Measurements from ENCODE around the gene RPUSD3. TPM values are rescaled to one million over a fixed set of nuclear protein-coding genes. Genes with fewer than 3 reads are reported as not detected.
"Not testable (repeated sequence)": the region's sequence is repeated elsewhere in the genome, so short reads cannot be mapped to it uniquely, and the experiment has no call there.

The RPUSD3 gene
- total RNA-seq, 2 donors from 2014 or later: 56.9 to 67.1 TPM

GRCh38 chr3:9878700-9879099 is 34.9 kb upstream of the RPUSD3 start:
- Mint-ChIP-seq H3K9me3 (no peaks in the 10 kb centered on the region), H3K4me1 (no peaks in the 10 kb centered on the region), H3K4me3 (no peak overlapping the region), H3K27ac (no peak overlapping the region), H3K27me3 (ENCODE audit: insufficient read depth) (peaks cover 8% of the 10 kb centered on the region), H3K36me3 (ENCODE audit: low read depth) (no peaks in the 10 kb centered on the region)
- Histone ChIP-seq H3K4me3 (ENCODE audit: low read length) (no peak overlapping the region), H3K36me3 (ENCODE audit: control insufficient read depth, insufficient read depth, low read length) (no peaks in the 10 kb centered on the region), H3K9me3 (ENCODE audit: control insufficient read depth, low read length) (no peaks in the 10 kb centered on the region), H3K9ac (ENCODE audit: extremely low read depth, low read length, poor library complexity, severe bottlenecking) (no peak overlapping the region), H3K27me3 (ENCODE audit: control insufficient read depth, insufficient read depth, low read length, poor library complexity, severe bottlenecking) (no peaks in the 10 kb centered on the region), H3K27ac (ENCODE audit: low read depth, low read length) (no peak overlapping the region), H3K4me1 (ENCODE audit: control insufficient read depth, insufficient read depth, low read length) (no peaks in the 10 kb centered on the region)
- 90 to 100% methylated on average over 3 to 5 of the region's 5 CpGs for WGBS, 2 experiments (ENCODE audit: insufficient coverage in 1 of 2, insufficient read length in 1 of 2)
- DNase-seq: no peak
- TF ChIP-seq CTCF (conservative IDR thresholded peaks at IDR 0.05): no peak

GRCh38 chr3:9876991-9877390 is 33.2 kb upstream of the RPUSD3 start:
- no peak overlapping the region for H3K4me3 ChIP-seq (ENCODE audit: low read length)
- 86 to 91% methylated on average over 3 to 12 of the region's 12 CpGs for WGBS, 2 experiments (ENCODE audit: insufficient coverage in 1 of 2, insufficient read length in 1 of 2)
- H3K27me3 ChIP-seq (ENCODE audit: control insufficient read depth, insufficient read depth, low read length, poor library complexity, severe bottlenecking): no peaks in the 10 kb centered on the region
- H3K36me3 ChIP-seq (ENCODE audit: control insufficient read depth, insufficient read depth, low read length): no peaks in the 10 kb centered on the region
- H3K27ac ChIP-seq (ENCODE audit: low read depth, low read length): no peak overlapping the region
- Mint-ChIP-seq H3K27me3 (ENCODE audit: insufficient read depth) (peaks cover 8% of the 10 kb centered on the region), H3K36me3 (ENCODE audit: low read depth) (no peaks in the 10 kb centered on the region), H3K4me3 (no peak overlapping the region), H3K27ac (no peak overlapping the region), H3K4me1 (no peaks in the 10 kb centered on the region), H3K9me3 (no peaks in the 10 kb centered on the region)
- TF ChIP-seq CTCF (conservative IDR thresholded peaks at IDR 0.05): no peak
- no peak overlapping the region for H3K9ac ChIP-seq (ENCODE audit: extremely low read depth, low read length, poor library complexity, severe bottlenecking)
- no peaks in the 10 kb centered on the region for H3K9me3 ChIP-seq (ENCODE audit: control insufficient read depth, low read length)
- H3K4me1 ChIP-seq (ENCODE audit: control insufficient read depth, insufficient read depth, low read length): no peaks in the 10 kb centered on the region
- DNase-seq: no peak

GRCh38 chr3:9876255-9876654 is 32.4 kb upstream of the RPUSD3 start:
- H3K4me1 ChIP-seq (ENCODE audit: control insufficient read depth, insufficient read depth, low read length); H3K36me3 Mint-ChIP-seq (ENCODE audit: low read depth); H3K4me3 ChIP-seq (ENCODE audit: low read length); H3K4me3 Mint-ChIP-seq; H3K36me3 ChIP-seq (ENCODE audit: control insufficient read depth, insufficient read depth, low read length); H3K9me3 Mint-ChIP-seq; H3K9ac ChIP-seq (ENCODE audit: extremely low read depth, low read length, poor library complexity, severe bottlenecking); H3K9me3 ChIP-seq (ENCODE audit: control insufficient read depth, low read length); H3K27ac ChIP-seq (ENCODE audit: low read depth, low read length); H3K27ac Mint-ChIP-seq; H3K27me3 ChIP-seq (ENCODE audit: control insufficient read depth, insufficient read depth, low read length, poor library complexity, severe bottlenecking); H3K27me3 Mint-ChIP-seq (ENCODE audit: insufficient read depth); H3K4me1 Mint-ChIP-seq; DNase-seq: not testable (repeated sequence)
- 85 to 91% methylated on average over 3 to 4 of the region's 4 CpGs for WGBS, 2 experiments (ENCODE audit: insufficient coverage in 1 of 2, insufficient read length in 1 of 2)

GRCh38 chr3:9875448-9875847 is 31.6 kb upstream of the RPUSD3 start:
- no peaks in the 10 kb centered on the region for H3K4me1 Mint-ChIP-seq
- no peak for TF ChIP-seq CTCF (conservative IDR thresholded peaks at IDR 0.05)
- Histone ChIP-seq H3K27ac (ENCODE audit: low read depth, low read length) (no peak overlapping the region), H3K36me3 (ENCODE audit: control insufficient read depth, insufficient read depth, low read length) (no peaks in the 10 kb centered on the region), H3K4me1 (ENCODE audit: control insufficient read depth, insufficient read depth, low read length) (no peaks in the 10 kb centered on the region), H3K4me3 (ENCODE audit: low read length) (no peak overlapping the region), H3K9me3 (ENCODE audit: control insufficient read depth, low read length) (no peaks in the 10 kb centered on the region), H3K27me3 (ENCODE audit: control insufficient read depth, insufficient read depth, low read length, poor library complexity, severe bottlenecking) (no peaks in the 10 kb centered on the region), H3K9ac (ENCODE audit: extremely low read depth, low read length, poor library complexity, severe bottlenecking) (no peak overlapping the region)
- no peak overlapping the region for H3K4me3 Mint-ChIP-seq
- no peak for DNase-seq
- no peaks in the 10 kb centered on the region for H3K9me3 Mint-ChIP-seq
- no peaks in the 10 kb centered on the region for H3K36me3 Mint-ChIP-seq (ENCODE audit: low read depth)
- H3K27ac Mint-ChIP-seq: no peak overlapping the region
- H3K27me3 Mint-ChIP-seq (ENCODE audit: insufficient read depth): peaks cover 8% of the 10 kb centered on the region

GRCh38 chr3:9872067-9872466 is 28.3 kb upstream of the RPUSD3 start:
- not testable (repeated sequence) for H3K27me3 ChIP-seq (ENCODE audit: control insufficient read depth, insufficient read depth, low read length, poor library complexity, severe bottlenecking); H3K4me3 Mint-ChIP-seq; H3K27me3 Mint-ChIP-seq (ENCODE audit: insufficient read depth); H3K36me3 Mint-ChIP-seq (ENCODE audit: low read depth); H3K27ac ChIP-seq (ENCODE audit: low read depth, low read length); H3K36me3 ChIP-seq (ENCODE audit: control insufficient read depth, insufficient read depth, low read length); H3K4me1 Mint-ChIP-seq; DNase-seq; H3K9me3 Mint-ChIP-seq; H3K4me3 ChIP-seq (ENCODE audit: low read length); H3K4me1 ChIP-seq (ENCODE audit: control insufficient read depth, insufficient read depth, low read length); H3K9me3 ChIP-seq (ENCODE audit: control insufficient read depth, low read length); H3K9ac ChIP-seq (ENCODE audit: extremely low read depth, low read length, poor library complexity, severe bottlenecking); H3K27ac Mint-ChIP-seq
- 90 to 94% methylated on average over 4 to 5 of the region's 5 CpGs for WGBS, 2 experiments (ENCODE audit: insufficient coverage in 1 of 2, insufficient read length in 1 of 2)

All from endodermal cell (in vitro differentiated cells).